HEK293 (cell line): ENCODE data around the gene C8A.

ENCODE experiments used
- BCL11B ChIP-seq: fragments of 450-650 bp; formaldehyde crosslinking; IDR thresholded peaks from 2 replicates; pipeline ENCODE4 v1.5.1; 2016; ENCODE audit warnings: low read depth, missing biosample characterization, missing genetic modification characterization
- CTCF ChIP-seq: fragments of 450-650 bp; formaldehyde crosslinking; IDR thresholded peaks from 2 replicates; pipeline ENCODE4 v1.5.1; 2016; ENCODE audit warnings: missing biosample characterization, missing genetic modification characterization
- KLF10 ChIP-seq: fragments of 450-650 bp; IDR thresholded peaks from 2 replicates; pipeline ENCODE4 v1.5.1; 2018; ENCODE audit warnings: missing biosample characterization, mild to moderate bottlenecking, missing genetic modification characterization
- PBX3 ChIP-seq: sonication (generic); formaldehyde crosslinking; IDR thresholded peaks from 2 replicates; pipeline ENCODE4 v1.8.1; 2022; ENCODE audit warnings: mild to moderate bottlenecking, moderate library complexity, missing genetic modification reagents
- REST ChIP-seq: fragments of 450-650 bp; formaldehyde crosslinking; IDR thresholded peaks from 2 replicates; pipeline ENCODE4 v1.5.1; 2016; ENCODE audit warnings: missing biosample characterization, missing genetic modification characterization
- SCRT1 ChIP-seq: fragments of 450-650 bp; formaldehyde crosslinking; IDR thresholded peaks from 2 replicates; pipeline ENCODE4 v1.5.1; 2016; ENCODE audit warnings: missing biosample characterization, missing genetic modification characterization, borderline replicate concordance
- SETDB1 ChIP-seq: IDR thresholded peaks from one replicate; pipeline ENCODE4 v1.6.1; 2017; ENCODE audit warnings: mild to moderate bottlenecking, low read length, moderate library complexity, mixed read lengths; ENCODE audit not compliant: insufficient read length
- TCF7L2 ChIP-seq: IDR thresholded peaks from 2 replicates; pipeline ENCODE4 v1.6.1; 2011; ENCODE audit warnings: low read depth, mild to moderate bottlenecking, inconsistent platforms, low read length, moderate library complexity, borderline replicate concordance
- ZFP3 ChIP-seq: fragments of 450-650 bp; formaldehyde crosslinking; IDR thresholded peaks from 2 replicates; pipeline ENCODE4 v1.5.1; 2016; ENCODE audit warnings: low read depth, missing biosample characterization, missing genetic modification characterization
- ZNF211 ChIP-seq: fragments of 450-650 bp; formaldehyde crosslinking; IDR thresholded peaks from 2 replicates; pipeline ENCODE4 v1.5.1; 2016; ENCODE audit warnings: low read depth, missing biosample characterization, missing genetic modification characterization
- TF ChIP-seq, protein P1 (sequence below): fragments of 450-650 bp; formaldehyde crosslinking; IDR thresholded peaks from 2 replicates; pipeline ENCODE4 v1.5.1; 2017; ENCODE audit warnings: missing biosample characterization, missing genetic modification characterization

DNA sequence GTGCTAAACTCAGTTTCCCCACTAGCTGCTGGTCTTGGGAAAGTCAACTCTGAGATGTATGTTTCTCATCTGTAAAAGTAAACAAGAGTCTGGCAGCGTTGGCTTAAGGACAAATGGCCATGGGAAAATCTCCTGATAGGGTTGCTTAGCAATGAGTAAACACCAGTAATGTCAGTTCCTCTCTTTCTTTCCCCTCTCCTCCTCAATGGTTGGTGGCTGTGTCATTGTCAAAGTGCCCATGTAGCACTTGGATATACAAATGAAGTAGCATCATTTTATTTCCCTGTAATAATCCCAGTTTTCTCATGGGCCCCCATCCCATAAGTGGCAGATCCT lies 33.2 kb upstream of the C8A start:
- no peak for TF ChIP-seq CTCF
- no peak for TF ChIP-seq ZFP3 (tag by site-specific recombination)
- TF ChIP-seq KLF10: no peak
- no peak for TF ChIP-seq TCF7L2
- TF ChIP-seq SCRT1 (tag by site-specific recombination): no peak
- TF ChIP-seq, protein P1, sequence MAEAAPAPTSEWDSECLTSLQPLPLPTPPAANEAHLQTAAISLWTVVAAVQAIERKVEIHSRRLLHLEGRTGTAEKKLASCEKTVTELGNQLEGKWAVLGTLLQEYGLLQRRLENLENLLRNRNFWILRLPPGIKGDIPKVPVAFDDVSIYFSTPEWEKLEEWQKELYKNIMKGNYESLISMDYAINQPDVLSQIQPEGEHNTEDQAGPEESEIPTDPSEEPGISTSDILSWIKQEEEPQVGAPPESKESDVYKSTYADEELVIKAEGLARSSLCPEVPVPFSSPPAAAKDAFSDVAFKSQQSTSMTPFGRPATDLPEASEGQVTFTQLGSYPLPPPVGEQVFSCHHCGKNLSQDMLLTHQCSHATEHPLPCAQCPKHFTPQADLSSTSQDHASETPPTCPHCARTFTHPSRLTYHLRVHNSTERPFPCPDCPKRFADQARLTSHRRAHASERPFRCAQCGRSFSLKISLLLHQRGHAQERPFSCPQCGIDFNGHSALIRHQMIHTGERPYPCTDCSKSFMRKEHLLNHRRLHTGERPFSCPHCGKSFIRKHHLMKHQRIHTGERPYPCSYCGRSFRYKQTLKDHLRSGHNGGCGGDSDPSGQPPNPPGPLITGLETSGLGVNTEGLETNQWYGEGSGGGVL (tag by site-specific recombination): no peak
- no peak for TF ChIP-seq SETDB1
- no peak for TF ChIP-seq PBX3 (CRISPR knock-in tag)
- no peak for TF ChIP-seq BCL11B (tag by site-specific recombination)
- no peak for TF ChIP-seq REST
- no peak for TF ChIP-seq ZNF211 (tag by site-specific recombination)
